Measurements from ENCODE around the gene SMDT1.

Gene SMDT1

GRCh38 chr22:42079319-42080251, at the start of gene SMDT1:
SMDT1 (plus strand) TSS chr22:42079700; CDS start chr22:42079769, 69 bp downstream.
- DNase-seq = peak; percentile 99

GRCh38 chr22:42033263-42034181, 46.0 kb upstream of the SMDT1 start:
- no peak for DNase-seq

- DNase-seq = no peak
Observed at GRCh38 chr22:42035256-42035655, 44.2 kb upstream of the SMDT1 start.

GRCh38 chr22:42039271-42039670, 40.2 kb upstream of the SMDT1 start:
- DNase-seq = no peak

- no peak for DNase-seq
Observed at GRCh38 chr22:42041784-42042183, 37.7 kb upstream of the SMDT1 start.

- no peak for DNase-seq
Observed at GRCh38 chr22:42050641-42051180, 28.8 kb upstream of the SMDT1 start.

GRCh38 chr22:42052765-42053164, 26.7 kb upstream of the SMDT1 start:
- DNase-seq = peak; percentile 12

GRCh38 chr22:42056757-42057511, 22.6 kb upstream of the SMDT1 start:
- no peak for DNase-seq

GRCh38 chr22:42060489-42060888, 19.0 kb upstream of the SMDT1 start:
- no peak for DNase-seq

GRCh38 chr22:42061041-42061440, 18.5 kb upstream of the SMDT1 start:
- DNase-seq = no peak

GRCh38 chr22:42062506-42063170, 16.9 kb upstream of the SMDT1 start:
- no peak for DNase-seq

- no peak for DNase-seq
Observed at GRCh38 chr22:42064629-42065028, 14.9 kb upstream of the SMDT1 start.

GRCh38 chr22:42065438-42066125, 13.9 kb upstream of the SMDT1 start:
- DNase-seq = no peak

GRCh38 chr22:42066126-42066761, 13.3 kb upstream of the SMDT1 start:
- no peak for DNase-seq

- DNase-seq = no peak
Observed at GRCh38 chr22:42066937-42067336, 12.6 kb upstream of the SMDT1 start.

GRCh38 chr22:42067671-42068251, 11.7 kb upstream of the SMDT1 start:
- no peak for DNase-seq

- DNase-seq = no peak
Observed at GRCh38 chr22:42068291-42068690, 11.2 kb upstream of the SMDT1 start.

- peak; percentile 76 for DNase-seq
Observed at GRCh38 chr22:42069801-42070516, 9.5 kb upstream of the SMDT1 start.

All from inflammatory macrophage treated with lipopolysaccharide for 4 hours (primary cell).